Measurements from ENCODE around the gene BDH1.
"Not testable (repeated sequence)": the region's sequence is repeated elsewhere in the genome, so short reads cannot be mapped to it uniquely, and the experiment has no call there.

The BDH1 gene

GRCh38 chr3:197555281-197556261 lies at the start of gene BDH1:
TSS of gene BDH1 (minus strand) at chr3:197555968. CDS start at chr3:197546443, 9,525 bp downstream.
- peak; percentile 80 for DNase-seq
- H3K9me3 Mint-ChIP-seq = peaks cover 12% of the 10 kb centered on the region
- peaks cover 14% of the 10 kb centered on the region for H3K27me3 Mint-ChIP-seq
- H3K27ac Mint-ChIP-seq = peak within 1 kb of the TSS; percentile 97
- peaks cover 50% of the 10 kb centered on the region for H3K36me3 Mint-ChIP-seq
- CTCF ChIA-PET = interaction anchor here (0.6 kb wide), 1 partner anchor 43 kb away, joined by 3 read pairs; no protein-coding TSS in a partner anchor
- H3K4me3 Mint-ChIP-seq = peak within 1 kb of the TSS; percentile 91
- H3K4me1 Mint-ChIP-seq = peaks cover 59% of the 10 kb centered on the region

GRCh38 chr3:197603317-197603933 lies 47.7 kb upstream of the BDH1 start:
- H3K27ac Mint-ChIP-seq = no peak overlapping the region
- H3K9me3 Mint-ChIP-seq = no peaks in the 10 kb centered on the region
- no peak for DNase-seq
- CTCF ChIA-PET = no interaction called here
- H3K4me3 Mint-ChIP-seq = no peak overlapping the region
- H3K36me3 Mint-ChIP-seq = peaks cover 29% of the 10 kb centered on the region
- H3K27me3 Mint-ChIP-seq = peaks cover 4% of the 10 kb centered on the region
- H3K4me1 Mint-ChIP-seq = peaks cover 13% of the 10 kb centered on the region

- peaks cover 21% of the 10 kb centered on the region for H3K36me3 Mint-ChIP-seq
- H3K27me3 Mint-ChIP-seq, H3K9me3 Mint-ChIP-seq, H3K27ac Mint-ChIP-seq, H3K4me3 Mint-ChIP-seq, CTCF ChIA-PET, DNase-seq: not testable (repeated sequence)
- peaks cover 24% of the 10 kb centered on the region for H3K4me1 Mint-ChIP-seq
Measured at GRCh38 chr3:197602351-197602750, 46.6 kb upstream of the BDH1 start.

GRCh38 chr3:197601566-197601840 lies 45.7 kb upstream of the BDH1 start:
- H3K27ac Mint-ChIP-seq, H3K4me3 Mint-ChIP-seq, DNase-seq, H3K27me3 Mint-ChIP-seq, H3K9me3 Mint-ChIP-seq: not testable (repeated sequence)
- Mint-ChIP-seq H3K4me1 (peaks cover 27% of the 10 kb centered on the region), H3K36me3 (peaks cover 16% of the 10 kb centered on the region)
- CTCF ChIA-PET = interaction anchor here (4.6 kb wide), 1 partner anchor 30 kb away, joined by 30 read pairs; no protein-coding TSS in a partner anchor

- peaks cover 14% of the 10 kb centered on the region for H3K36me3 Mint-ChIP-seq
- H3K27me3 Mint-ChIP-seq = peaks cover 4% of the 10 kb centered on the region
- H3K27ac Mint-ChIP-seq = no peak overlapping the region
- no peak for DNase-seq
- no peak overlapping the region for H3K4me3 Mint-ChIP-seq
- CTCF ChIA-PET = interaction anchor here (0.6 to 4.6 kb wide), 4 partner anchors 12 to 342 kb away, joined by 3 to 30 read pairs (median 14); no protein-coding TSS in a partner anchor
- H3K4me1 Mint-ChIP-seq = peaks cover 31% of the 10 kb centered on the region
- no peaks in the 10 kb centered on the region for H3K9me3 Mint-ChIP-seq
Measured at GRCh38 chr3:197600796-197601565, 45.2 kb upstream of the BDH1 start.

GRCh38 chr3:197599089-197599765 lies 43.5 kb upstream of the BDH1 start:
- H3K4me1 Mint-ChIP-seq = peaks cover 46% of the 10 kb centered on the region
- CTCF ChIA-PET = interaction anchor here (0.6 to 4.6 kb wide), 22 partner anchors 8 to 491 kb away, joined by 3 to 30 read pairs (median 5); no protein-coding TSS in a partner anchor
- DNase-seq = peak; percentile 86
- H3K27me3 Mint-ChIP-seq = peaks cover 4% of the 10 kb centered on the region
- no peak overlapping the region for H3K4me3 Mint-ChIP-seq
- peaks cover 12% of the 10 kb centered on the region for H3K36me3 Mint-ChIP-seq
- peaks cover 2% of the 10 kb centered on the region for H3K9me3 Mint-ChIP-seq
- peak overlapping the region; percentile 52 for H3K27ac Mint-ChIP-seq

- H3K36me3 Mint-ChIP-seq = peaks cover 9% of the 10 kb centered on the region
- CTCF ChIA-PET = interaction anchor here (0.7 to 4.6 kb wide), 21 partner anchors 9 to 492 kb away, joined by 3 to 30 read pairs (median 5); no protein-coding TSS in a partner anchor
- peaks cover 4% of the 10 kb centered on the region for H3K27me3 Mint-ChIP-seq
- no peak for DNase-seq
- H3K9me3 Mint-ChIP-seq = peaks cover 2% of the 10 kb centered on the region
- H3K27ac Mint-ChIP-seq = no peak overlapping the region
- H3K4me3 Mint-ChIP-seq = no peak overlapping the region
- H3K4me1 Mint-ChIP-seq = peaks cover 52% of the 10 kb centered on the region
Measured at GRCh38 chr3:197598404-197598980, 42.7 kb upstream of the BDH1 start.

GRCh38 chr3:197597335-197597734 lies 41.6 kb upstream of the BDH1 start:
- Mint-ChIP-seq H3K9me3 (peaks cover 2% of the 10 kb centered on the region), H3K4me1 (peaks cover 64% of the 10 kb centered on the region), H3K27me3 (peaks cover 4% of the 10 kb centered on the region), H3K4me3 (no peak overlapping the region), H3K36me3 (peaks cover 7% of the 10 kb centered on the region), H3K27ac (no peak overlapping the region)
- CTCF ChIA-PET = interaction anchor here (1.2 to 4.6 kb wide), 5 partner anchors 9 to 373 kb away, joined by 3 to 30 read pairs (median 24); no protein-coding TSS in a partner anchor
- DNase-seq = no peak

GRCh38 chr3:197595470-197596185 lies 39.9 kb upstream of the BDH1 start:
- peaks cover 19% of the 10 kb centered on the region for H3K36me3 Mint-ChIP-seq
- H3K9me3 Mint-ChIP-seq = peaks cover 2% of the 10 kb centered on the region
- CTCF ChIA-PET = no interaction called here
- no peak overlapping the region for H3K4me3 Mint-ChIP-seq
- H3K4me1 Mint-ChIP-seq = peaks cover 81% of the 10 kb centered on the region
- DNase-seq = no peak
- peak overlapping the region; percentile 75 for H3K27ac Mint-ChIP-seq
- peaks cover 4% of the 10 kb centered on the region for H3K27me3 Mint-ChIP-seq

- Mint-ChIP-seq H3K9me3 (peaks cover 2% of the 10 kb centered on the region), H3K27me3 (no peaks in the 10 kb centered on the region), H3K27ac (peak overlapping the region; percentile 86), H3K4me1 (peaks cover 79% of the 10 kb centered on the region), H3K36me3 (peaks cover 20% of the 10 kb centered on the region), H3K4me3 (no peak overlapping the region)
- no peak for DNase-seq
- CTCF ChIA-PET = interaction anchor here (0.9 kb wide), 1 partner anchor 81 kb away, joined by 3 read pairs; no protein-coding TSS in a partner anchor
Measured at GRCh38 chr3:197593046-197593380, 37.2 kb upstream of the BDH1 start.

- Mint-ChIP-seq H3K4me3 (peak overlapping the region; percentile 33), H3K27me3 (no peaks in the 10 kb centered on the region), H3K27ac (peak overlapping the region; percentile 86), H3K4me1 (peaks cover 79% of the 10 kb centered on the region), H3K9me3 (peaks cover 2% of the 10 kb centered on the region), H3K36me3 (peaks cover 24% of the 10 kb centered on the region)
- CTCF ChIA-PET = interaction anchor here (0.9 kb wide), 1 partner anchor 81 kb away, joined by 3 read pairs; no protein-coding TSS in a partner anchor
- peak; percentile 68 for DNase-seq
Measured at GRCh38 chr3:197592361-197593045, 36.7 kb upstream of the BDH1 start.

GRCh38 chr3:197591816-197592215 lies 36.0 kb upstream of the BDH1 start:
- H3K9me3 Mint-ChIP-seq = peaks cover 2% of the 10 kb centered on the region
- H3K4me3 Mint-ChIP-seq = peak overlapping the region; percentile 37
- H3K27ac Mint-ChIP-seq = peak overlapping the region; percentile 86
- peaks cover 24% of the 10 kb centered on the region for H3K36me3 Mint-ChIP-seq
- no peak for DNase-seq
- peaks cover 81% of the 10 kb centered on the region for H3K4me1 Mint-ChIP-seq
- CTCF ChIA-PET = no interaction called here
- no peaks in the 10 kb centered on the region for H3K27me3 Mint-ChIP-seq

All from activated naive CD4-positive, alpha-beta T cell treated with anti-CD3 and anti-CD28 coated beads, Interleukin-2, amount 10 ng/mL, durations not matched to agents 7 days and 5 days (primary cell).